HG03457 (cell line): ENCODE results near the gene PPFIBP1.

Experiments used
- ATAC-seq: cut with Tn5 transposase; IDR thresholded peaks from one replicate; pipeline ENCODE4 v1.9.1; 2021; ENCODE audit warnings: moderate number of reproducible peaks; ENCODE audit not compliant: unreplicated experiment

PPFIBP1 gene

DNA sequence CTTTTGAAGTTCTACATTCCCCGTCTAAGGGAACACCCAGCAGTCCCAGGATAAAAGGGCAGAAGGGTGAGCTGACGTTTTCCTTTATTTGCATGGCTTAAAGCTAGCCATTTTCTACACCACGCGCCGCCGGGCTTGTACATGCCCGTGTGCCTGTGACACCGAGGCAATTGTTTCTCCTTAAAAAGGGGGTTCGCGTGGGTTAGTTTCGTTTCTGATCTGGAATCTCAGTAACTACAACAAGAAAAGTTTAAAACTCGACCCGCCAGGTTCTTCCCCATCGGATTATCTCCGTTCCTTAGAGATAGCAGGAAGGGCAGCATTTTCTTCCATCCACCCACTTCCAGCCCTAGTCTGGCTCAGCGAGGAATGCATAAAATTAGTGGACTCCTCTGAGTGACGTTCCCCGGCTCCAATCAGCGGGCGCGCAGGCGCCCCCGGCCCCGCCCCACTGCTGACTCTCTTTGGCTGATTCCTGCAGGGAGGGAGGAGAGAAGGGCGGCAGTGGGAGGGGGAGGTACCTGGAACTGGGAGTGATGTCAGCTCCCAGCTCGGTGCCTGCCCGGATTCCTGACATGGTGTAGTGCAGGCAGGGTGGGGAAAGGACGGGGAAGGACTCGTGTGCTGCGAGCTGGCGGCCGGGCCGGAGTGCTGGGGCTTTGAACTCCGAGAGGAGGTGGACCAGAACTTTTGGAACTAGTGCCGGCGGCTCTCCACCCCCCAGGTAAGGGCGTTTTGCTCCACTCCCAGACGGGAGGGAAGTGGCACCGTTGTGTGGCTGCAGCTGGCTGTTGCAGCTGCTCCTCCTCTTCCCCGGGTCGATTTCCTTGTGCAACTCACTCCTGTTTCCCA, at the start of gene PPFIBP1:
Gene PPFIBP1 (plus strand): TSS at position 565 of the 852 bp plus-strand sequence. CDS start 109,191 bp downstream, outside the sequence.
- peak; percentile 91 for ATAC-seq

DNA sequence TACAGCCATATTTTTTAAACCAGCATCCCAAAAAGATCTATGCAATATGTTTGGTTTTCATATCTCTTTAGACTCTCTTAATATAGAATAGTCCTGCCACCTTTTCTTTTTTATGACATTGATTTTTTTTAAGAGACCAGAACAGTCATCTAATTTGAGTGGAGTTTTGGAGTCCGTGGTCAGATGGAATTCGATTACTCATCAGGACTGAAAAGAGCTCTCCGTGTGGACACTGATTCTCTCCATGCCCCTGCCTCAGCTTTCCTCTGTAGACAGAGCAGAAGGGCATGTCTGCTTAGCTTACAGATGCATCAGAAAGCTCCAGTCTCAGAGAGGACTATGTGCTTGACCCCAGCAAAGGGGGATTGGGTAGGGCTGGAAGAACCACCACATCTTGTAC, 49.7 kb upstream of the PPFIBP1 start:
- ATAC-seq, result no peak

DNA sequence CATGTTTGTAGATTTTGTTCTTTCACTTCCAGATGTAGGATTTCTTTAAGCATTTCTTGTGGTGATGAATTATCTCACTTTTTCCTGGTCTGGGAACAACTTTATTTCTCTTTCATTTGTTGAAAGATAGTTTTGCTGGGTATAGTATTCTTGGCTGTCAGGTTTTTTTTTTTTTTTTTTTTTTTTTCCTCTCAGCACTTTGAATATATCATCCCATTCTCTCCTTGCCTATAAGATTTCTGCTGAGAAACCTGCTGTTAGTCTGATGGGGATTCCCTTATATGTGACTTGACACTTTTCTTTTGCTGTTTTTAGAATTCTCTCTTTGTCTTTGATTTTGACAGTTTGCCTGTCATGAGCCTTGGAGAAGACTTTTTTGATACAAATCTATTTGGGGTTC, 47.0 kb upstream of the PPFIBP1 start:
- ATAC-seq, result no peak

DNA sequence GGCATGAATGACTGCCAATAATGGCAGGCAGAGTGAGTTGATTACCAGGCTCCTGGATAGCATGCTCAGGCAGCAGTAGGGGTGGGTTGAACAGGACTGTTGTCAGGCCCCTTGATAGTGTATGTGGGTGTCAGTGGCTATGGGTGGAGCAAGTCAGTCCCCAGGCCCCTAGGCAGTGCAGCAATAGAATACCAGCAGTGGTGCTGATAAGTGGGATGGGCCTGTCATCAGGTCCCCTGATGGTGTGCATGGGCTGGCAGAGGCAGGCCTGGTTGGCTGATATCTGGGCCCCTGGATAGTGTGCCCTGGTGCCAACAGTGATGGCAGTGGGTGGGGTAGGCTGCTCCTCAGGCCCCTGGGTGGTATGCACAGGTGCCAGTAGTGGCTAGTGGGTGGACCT, 45.1 kb upstream of the PPFIBP1 start:
- ATAC-seq, result no peak

GRCh38 chr12:27480016-27480415, 44.0 kb upstream of the PPFIBP1 start:
- ATAC-seq, result no peak

DNA sequence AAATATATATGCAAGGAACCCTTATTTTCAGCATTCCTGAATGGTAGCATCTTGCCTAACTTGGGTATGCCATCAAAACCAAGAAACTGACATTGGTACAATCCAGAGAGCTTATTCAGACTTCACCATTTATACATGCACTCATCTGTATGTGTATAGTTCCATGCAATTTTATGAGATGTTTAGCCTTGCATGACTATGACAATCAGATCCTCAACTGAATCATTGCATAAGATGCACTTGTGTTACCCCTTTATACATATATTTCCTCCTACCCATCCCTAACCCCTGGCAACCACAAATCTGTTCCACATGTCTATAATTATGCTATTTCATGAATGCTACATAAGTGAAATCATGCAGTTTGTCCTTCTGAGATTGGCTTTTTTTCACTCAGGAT, 37.0 kb upstream of the PPFIBP1 start:
- ATAC-seq, result no peak

DNA sequence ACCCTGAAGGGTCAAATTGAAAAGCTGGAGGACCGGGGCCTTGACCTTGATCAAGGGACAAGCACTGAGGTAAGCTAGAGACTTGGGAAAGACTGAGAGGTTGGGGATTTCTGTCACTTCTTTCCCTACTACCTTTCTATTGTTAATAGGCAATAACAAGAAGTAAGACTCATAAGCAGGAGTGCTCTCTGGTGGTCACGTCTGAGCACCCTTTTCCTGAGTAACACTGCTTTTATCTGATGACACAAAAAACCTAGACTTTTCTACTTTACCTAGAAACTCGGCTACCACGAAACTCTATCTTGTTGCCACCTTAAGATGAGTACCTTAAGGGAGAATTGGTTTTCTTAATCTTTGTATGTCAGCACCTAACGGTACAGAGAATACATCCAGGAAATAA, 35.5 kb upstream of the PPFIBP1 start:
- no peak for ATAC-seq

GRCh38 chr12:27491226-27491625, 32.8 kb upstream of the PPFIBP1 start:
- no peak for ATAC-seq

DNA sequence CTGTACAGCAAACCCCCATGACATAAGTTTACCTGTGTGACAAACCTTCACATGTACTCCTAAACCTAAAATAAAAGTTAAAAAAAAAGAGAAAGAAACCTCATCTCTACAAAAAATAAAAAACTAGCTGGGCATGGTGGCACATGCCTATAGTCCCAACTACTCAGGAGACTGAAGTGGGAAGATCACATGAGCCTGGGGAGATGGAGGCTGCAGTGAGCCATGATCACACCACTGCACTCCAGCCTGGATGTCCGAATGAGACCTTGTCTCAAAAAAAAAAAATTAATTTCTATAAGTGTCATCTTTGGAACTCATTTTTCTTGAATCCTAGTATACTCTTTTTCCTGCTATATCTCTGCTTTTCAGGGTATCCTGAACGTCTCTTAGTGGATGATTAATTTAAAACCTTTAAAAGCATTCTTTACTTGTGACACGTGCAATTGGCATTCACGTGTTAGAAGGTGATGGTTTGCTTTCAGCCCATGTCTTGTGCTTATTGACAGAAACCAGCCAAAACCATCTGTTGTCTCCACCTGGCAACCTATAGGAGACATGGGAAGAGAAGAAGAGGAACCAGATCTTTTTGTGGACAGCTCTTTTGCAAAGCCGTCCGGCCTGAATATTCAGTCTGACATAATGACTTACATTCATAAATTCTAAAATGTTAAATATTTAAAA, 30.6 kb upstream of the PPFIBP1 start:
- ATAC-seq, result no peak

- no peak for ATAC-seq
Observed at GRCh38 chr12:27497446-27497845, 26.6 kb upstream of the PPFIBP1 start.

GRCh38 chr12:27498149-27498548, 25.9 kb upstream of the PPFIBP1 start:
- ATAC-seq, result peak; percentile 52

- no peak for ATAC-seq
Observed at GRCh38 chr12:27498761-27499160, 25.2 kb upstream of the PPFIBP1 start.

- no peak for ATAC-seq
Observed at GRCh38 chr12:27499377-27499776, 24.6 kb upstream of the PPFIBP1 start.

- no peak for ATAC-seq
Observed at GRCh38 chr12:27500546-27500945, 23.5 kb upstream of the PPFIBP1 start.

DNA sequence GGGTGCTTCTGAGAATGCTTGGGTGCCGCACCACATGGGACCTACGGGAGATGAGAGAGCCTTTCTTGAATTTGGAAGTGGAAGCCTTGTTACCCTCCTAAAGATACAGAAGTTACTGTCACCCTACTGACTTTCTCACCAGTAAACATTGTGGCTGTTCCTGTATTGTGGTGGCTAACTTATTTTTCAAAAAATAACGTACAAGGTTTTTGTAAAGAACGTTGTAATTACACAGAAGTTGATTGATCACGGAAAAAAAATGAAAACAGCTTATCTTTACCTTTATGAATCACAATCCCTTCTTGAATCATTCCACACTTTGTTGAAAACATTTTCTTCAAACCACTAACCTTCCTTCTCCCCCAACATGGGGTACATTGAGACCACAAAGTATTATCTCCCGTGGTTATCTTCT, 22.0 kb upstream of the PPFIBP1 start:
- ATAC-seq, result no peak

DNA sequence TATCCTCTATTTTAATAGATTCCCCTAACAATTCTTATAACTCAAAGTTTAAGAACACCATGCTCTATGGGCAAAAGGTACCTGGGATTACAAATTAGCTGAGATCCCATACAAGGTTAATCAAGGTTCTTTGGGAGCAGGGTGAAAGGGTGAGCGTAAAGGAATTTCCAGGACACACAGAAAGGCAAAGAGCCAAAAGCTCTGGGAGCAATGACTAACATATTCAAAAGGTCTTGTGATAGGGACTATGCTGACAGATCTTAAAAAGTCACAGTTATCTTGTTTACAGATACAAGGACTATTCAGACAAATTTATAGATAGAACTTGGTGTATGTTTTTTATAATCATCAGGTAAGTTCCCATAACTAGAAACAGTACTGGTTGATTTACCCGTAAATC, 19.5 kb upstream of the PPFIBP1 start:
- ATAC-seq, result no peak

DNA sequence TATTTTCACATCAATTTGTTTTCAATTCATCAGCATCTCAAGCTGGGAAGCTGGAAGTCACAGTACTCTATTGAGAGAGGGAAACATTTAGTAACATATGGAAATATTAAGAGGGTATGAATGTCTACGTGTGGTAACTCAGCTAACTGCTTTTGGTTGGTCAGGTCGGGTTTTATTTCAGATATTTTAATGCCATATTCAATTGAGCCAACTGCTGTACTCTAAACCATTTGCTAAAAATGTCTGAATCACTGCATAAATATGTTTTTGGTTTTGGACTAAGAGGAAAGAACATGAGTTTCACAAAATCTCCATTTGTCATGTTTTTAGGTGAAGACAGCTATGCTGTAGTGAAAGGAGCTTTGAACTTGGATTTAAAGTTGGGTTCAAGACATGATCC, 18.9 kb upstream of the PPFIBP1 start:
- ATAC-seq, result no peak

- no peak for ATAC-seq
Observed at GRCh38 chr12:27505761-27506160, 18.2 kb upstream of the PPFIBP1 start.

- no peak for ATAC-seq
Observed at GRCh38 chr12:27506645-27507189, 17.3 kb upstream of the PPFIBP1 start.

GRCh38 chr12:27508736-27509431, 15.1 kb upstream of the PPFIBP1 start:
- ATAC-seq, result no peak

GRCh38 chr12:27511031-27511722, 12.8 kb upstream of the PPFIBP1 start:
- no peak for ATAC-seq
